Left lung (tissue), 10 donors: ENCODE data around the gene COX7C. TPM values are rescaled to one million over a fixed set of nuclear protein-coding genes. Genes with fewer than 3 reads are reported as not detected.

ENCODE experiments used
- ATAC-seq: fragments of 200-7000 bp; cut with Tn5 transposase; one replicate; pipeline ENCODE4 v1.9.1; 2020; ENCODE audit warnings: moderate library complexity
- DNase-seq, 4 donors: peaks; one replicate each; pipeline ENCODE4 v3.0.0-alpha.2; 2013 to 2020
- H3K27ac ChIP-seq, 2 donors: fragments of 200-600 bp; sonication (generic) in 1 of 2; one replicate each; pipeline versions ENCODE4 v1.5.0 to v1.8.0; 2020 to 2021
- H3K27me3 ChIP-seq, 2 donors: fragments of 200-600 bp; sonication (generic) in 1 of 2; one replicate each; pipeline versions ENCODE4 v1.5.0 to v1.8.0; 2020 to 2021
- H3K36me3 ChIP-seq, 2 donors: fragments of 200-600 bp; sonication (generic) in 1 of 2; one replicate each; pipeline versions ENCODE4 v1.5.0 to v1.8.0; 2020 to 2021
- H3K4me1 ChIP-seq, 2 donors: fragments of 200-600 bp; one replicate each; pipeline ENCODE4 v1.8.0; 2021
- H3K4me3 ChIP-seq, 2 donors: fragments of 200-600 bp; sonication (generic) in 1 of 2; one replicate each; pipeline versions ENCODE4 v1.5.0 to v1.8.0; 2020 to 2021; ENCODE audit warnings: mild to moderate bottlenecking in 1 of 2
- H3K9me3 ChIP-seq, 2 donors: fragments of 200-600 bp; sonication (generic) in 1 of 2; one replicate each; pipeline versions ENCODE4 v1.5.0 to v1.8.0; 2020 to 2021
- intact Hi-C, 2 donors: fragments of 100-400 bp; cut with DNase I; formaldehyde crosslinking; loops; one replicate each; pipeline versions ENCODE4 v1.11.2 to v1.14.2; 2022
- polyA plus RNA-seq, 6 donors: library from polyadenylated mRNA; unstranded; fragments of 120-200 nt; gene quantifications; one replicate each; pipeline ENCODE4 v1.2.1, GENCODE V29; 2013; ENCODE audit not compliant: insufficient read length in 6 of 6
- total RNA-seq, 2 donors: library from RNA; stranded (reverse); fragmentation: NEBNext Ultra II Directional; extraction: Animal tissue kit (Norgen Biotek cat#: 25700); gene quantifications; one replicate each; pipeline ENCODE4 v1.2.1, GENCODE V29; 2021
- TF ChIP-seq, protein P1 (sequence below), 2 donors: fragments of 200-600 bp; sonication (generic) in 1 of 2; IDR thresholded peaks; one replicate each; pipeline versions ENCODE4 v1.5.0 to v1.8.0; 2021; ENCODE audit warnings: antibody characterized with exemption in 2 of 2
- donor health status: DM: no; HTN: yes; CAD: no.
- donor health status: DM: no; HTN: no; CAD: no.

COX7C gene
- total and polyA plus RNA-seq, 8 donors, result 399 to 846 (median 796) TPM

DNA sequence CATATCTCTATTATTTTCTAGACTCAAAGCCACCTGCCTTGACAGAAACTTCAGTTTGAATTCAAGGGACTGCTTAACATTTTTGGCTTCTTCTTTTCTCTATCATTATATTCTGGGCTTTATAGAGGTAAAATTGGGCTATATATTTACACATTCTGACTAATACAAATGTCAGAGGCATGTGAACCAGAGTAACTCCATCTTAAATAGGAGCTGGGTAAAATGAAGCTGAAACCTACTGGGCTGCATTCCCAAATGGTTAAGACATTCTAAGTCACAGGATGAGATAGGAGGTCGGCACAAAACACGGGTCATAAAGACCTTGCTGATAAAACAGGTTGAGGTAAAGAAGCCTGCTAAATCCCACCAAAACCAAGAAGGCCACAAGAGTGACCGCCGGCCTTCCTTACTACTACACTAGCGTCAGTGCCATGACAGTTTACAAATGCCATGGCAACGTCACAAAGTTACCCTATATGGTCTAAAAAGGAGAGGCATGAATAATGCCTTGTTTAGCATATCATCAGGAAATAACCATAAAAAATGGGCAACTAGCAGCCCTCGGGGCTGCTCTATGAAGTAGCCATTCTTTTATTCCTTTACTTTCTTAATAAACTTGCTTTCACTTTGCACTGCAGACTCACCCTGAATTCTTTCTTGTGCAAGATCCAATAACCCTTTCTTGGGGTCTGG, 44.8 kb upstream of the COX7C start:
- no peak for DNase-seq
- H3K27ac ChIP-seq, result no peak overlapping the region
- H3K4me1 ChIP-seq, result no peaks in the 10 kb centered on the region
- no peaks in the 10 kb centered on the region for H3K9me3 ChIP-seq
- ATAC-seq, result no peak
- no peak overlapping the region for H3K4me3 ChIP-seq
- H3K36me3 ChIP-seq, result no peaks in the 10 kb centered on the region
- TF ChIP-seq, protein P1, sequence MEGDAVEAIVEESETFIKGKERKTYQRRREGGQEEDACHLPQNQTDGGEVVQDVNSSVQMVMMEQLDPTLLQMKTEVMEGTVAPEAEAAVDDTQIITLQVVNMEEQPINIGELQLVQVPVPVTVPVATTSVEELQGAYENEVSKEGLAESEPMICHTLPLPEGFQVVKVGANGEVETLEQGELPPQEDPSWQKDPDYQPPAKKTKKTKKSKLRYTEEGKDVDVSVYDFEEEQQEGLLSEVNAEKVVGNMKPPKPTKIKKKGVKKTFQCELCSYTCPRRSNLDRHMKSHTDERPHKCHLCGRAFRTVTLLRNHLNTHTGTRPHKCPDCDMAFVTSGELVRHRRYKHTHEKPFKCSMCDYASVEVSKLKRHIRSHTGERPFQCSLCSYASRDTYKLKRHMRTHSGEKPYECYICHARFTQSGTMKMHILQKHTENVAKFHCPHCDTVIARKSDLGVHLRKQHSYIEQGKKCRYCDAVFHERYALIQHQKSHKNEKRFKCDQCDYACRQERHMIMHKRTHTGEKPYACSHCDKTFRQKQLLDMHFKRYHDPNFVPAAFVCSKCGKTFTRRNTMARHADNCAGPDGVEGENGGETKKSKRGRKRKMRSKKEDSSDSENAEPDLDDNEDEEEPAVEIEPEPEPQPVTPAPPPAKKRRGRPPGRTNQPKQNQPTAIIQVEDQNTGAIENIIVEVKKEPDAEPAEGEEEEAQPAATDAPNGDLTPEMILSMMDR (IDR thresholded peaks at IDR 0.05), result no peak
- intact Hi-C loops, result no loop called here
- no peaks in the 10 kb centered on the region for H3K27me3 ChIP-seq

DNA sequence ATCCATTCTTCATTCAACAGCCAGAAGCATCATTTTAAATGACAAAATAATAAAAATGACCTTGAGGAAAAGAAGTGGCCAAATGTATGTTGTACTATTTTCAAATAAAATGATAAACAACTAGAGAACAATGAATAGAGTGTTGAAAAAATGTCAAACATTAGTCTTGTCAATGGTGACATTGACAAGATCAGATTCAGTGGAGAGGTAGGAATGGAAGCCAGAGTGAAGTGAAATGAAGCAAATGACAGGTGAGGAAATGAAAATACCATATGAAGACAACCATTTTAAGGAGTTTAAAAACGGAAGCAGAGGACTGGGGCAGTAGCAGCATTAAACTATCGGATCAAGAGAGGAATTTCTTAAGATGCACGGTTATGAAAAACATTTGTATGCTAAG, 38.2 kb upstream of the COX7C start:
- Histone ChIP-seq H3K27me3 (no peaks in the 10 kb centered on the region), H3K27ac (no peak overlapping the region), H3K4me1 (no peaks in the 10 kb centered on the region), H3K36me3 (no peaks in the 10 kb centered on the region), H3K9me3 (no peaks in the 10 kb centered on the region), H3K4me3 (no peak overlapping the region)
- intact Hi-C loops, result no loop called here
- no peak for ATAC-seq
- TF ChIP-seq, protein P1 (IDR thresholded peaks at IDR 0.05), result no peak
- DNase-seq, result no peak

DNA sequence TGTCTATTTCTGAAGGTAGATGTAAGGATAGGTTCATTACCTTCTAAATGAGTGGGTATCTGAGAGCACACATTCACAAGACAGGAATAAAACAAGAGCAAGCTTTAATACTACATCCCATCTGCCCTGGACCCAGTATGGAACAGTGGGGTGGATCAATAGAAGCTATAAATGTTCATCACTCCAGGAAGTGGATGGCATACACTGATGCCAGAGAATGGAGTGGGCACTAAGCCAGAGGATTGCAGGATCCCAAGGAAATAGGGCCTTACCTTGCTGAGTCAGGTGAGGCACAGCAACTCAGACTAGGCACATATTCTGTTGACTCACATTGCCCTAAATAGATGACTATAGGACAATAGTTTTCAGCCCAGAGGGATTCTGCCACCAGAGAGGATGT, 21.3 kb upstream of the COX7C start:
- ATAC-seq (no peak), DNase-seq (no peak)
- Histone ChIP-seq H3K4me1 (no peaks in the 10 kb centered on the region), H3K27ac (no peak overlapping the region), H3K36me3 (no peaks in the 10 kb centered on the region), H3K9me3 (no peaks in the 10 kb centered on the region), H3K4me3 (no peak overlapping the region), H3K27me3 (no peaks in the 10 kb centered on the region)
- TF ChIP-seq, protein P1 (IDR thresholded peaks at IDR 0.05), result no peak
- intact Hi-C loops, result no loop called here

DNA sequence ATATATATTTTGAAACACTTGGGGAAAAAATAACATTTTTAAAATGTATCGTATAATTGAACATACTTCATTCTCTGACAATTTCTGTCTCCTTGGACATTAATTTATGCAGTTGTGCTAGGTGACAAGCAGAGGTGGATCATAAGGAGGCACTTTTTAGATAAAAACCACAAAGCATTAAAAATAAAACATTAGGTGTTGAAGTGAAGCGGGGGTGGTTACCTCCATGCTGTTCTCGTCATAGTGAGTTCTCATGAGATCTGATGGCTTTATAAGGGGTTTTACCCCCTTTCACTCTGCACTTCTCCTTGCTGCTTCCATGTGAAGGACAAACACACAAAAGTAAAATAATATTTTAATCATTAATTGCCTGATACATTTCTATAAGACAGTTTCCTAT, 11.9 kb upstream of the COX7C start:
- Histone ChIP-seq H3K27me3 (no peaks in the 10 kb centered on the region), H3K9me3 (no peaks in the 10 kb centered on the region)

DNA sequence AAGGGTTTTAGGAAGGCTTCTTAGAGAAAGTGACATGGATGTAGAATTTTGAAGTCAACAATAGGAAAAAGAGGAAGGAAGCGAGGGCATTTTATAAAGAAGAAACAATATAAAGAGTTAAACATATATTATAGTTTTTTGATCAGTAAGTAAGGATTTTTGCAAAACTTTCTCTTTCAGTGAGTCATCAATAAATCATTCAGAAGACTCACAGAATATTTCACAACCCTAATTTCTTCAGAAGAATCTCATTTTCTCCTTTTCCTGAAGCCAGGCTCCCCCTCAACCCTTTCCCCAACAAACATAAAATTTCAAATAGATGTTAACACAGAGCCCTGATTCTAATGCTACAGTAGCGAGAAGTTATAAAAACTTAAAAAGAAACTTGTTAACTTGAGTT, 4.3 kb upstream of the COX7C start:
- TF ChIP-seq, protein P1 (IDR thresholded peaks at IDR 0.05), result no peak
- H3K4me3 ChIP-seq, result no peak overlapping the region
- no peaks in the 10 kb centered on the region for H3K27me3 ChIP-seq
- no peak for DNase-seq
- no peaks in the 10 kb centered on the region for H3K9me3 ChIP-seq
- peaks cover 0 to under 1% of the 10 kb centered on the region in 2 donors for H3K4me1 ChIP-seq
- H3K36me3 ChIP-seq, result no peaks in the 10 kb centered on the region
- no peak for ATAC-seq
- no peak overlapping the region for H3K27ac ChIP-seq
- intact Hi-C loops, result no loop called here

More for the DNA sequence above, 11.9 kb upstream of the COX7C start:
- intact Hi-C loops, result no loop called here
- Histone ChIP-seq H3K36me3 (no peaks in the 10 kb centered on the region), H3K4me3 (no peak overlapping the region), H3K4me1 (no peaks in the 10 kb centered on the region), H3K27ac (no peak overlapping the region)
- ATAC-seq (no peak), DNase-seq (no peak)
- TF ChIP-seq, protein P1 (IDR thresholded peaks at IDR 0.05), result no peak
